ENCODE measurements around the gene RNF10. TPM values are rescaled to one million over a fixed set of nuclear protein-coding genes. Genes with fewer than 3 reads are reported as not detected.

Gene RNF10
- total and polyA plus RNA-seq, 3 donors from 2014 or later = 307 to 370 (median 340) TPM

GRCh38 chr12:120554678-120555077 lies 20.5 kb downstream of the RNF10 start:
- H3K27ac ChIP-seq = no peak overlapping the region
- no peaks in the 10 kb centered on the region for H3K27me3 ChIP-seq
- no peak for DNase-seq
- no peak overlapping the region for H3K4me3 ChIP-seq
- H3K4me1 ChIP-seq = peaks cover 7% of the 10 kb centered on the region
- 80 to 94% methylated on average over 1 of the region's 1 CpG for WGBS, 2 donors
- H3K36me3 ChIP-seq (ENCODE audit: low read depth, missing control alignments) = no peaks in the 10 kb centered on the region
- intact Hi-C loops (cut with DNase I; ENCODE audit: low total_unique reads) = no loop called here
- TF ChIP-seq POLR2A (IDR thresholded peaks at IDR 0.05) = no peak
- no peaks in the 10 kb centered on the region for H3K9me3 ChIP-seq

GRCh38 chr12:120557589-120557988 lies 23.4 kb downstream of the RNF10 start:
- TF ChIP-seq CTCF (IDR thresholded peaks at IDR 0.05) = no peak
- no peak for TF ChIP-seq POLR2A (IDR thresholded peaks at IDR 0.05)
- Histone ChIP-seq H3K9me3 (no peaks in the 10 kb centered on the region), H3K4me3 (no peak overlapping the region), H3K27ac (no peak overlapping the region), H3K36me3 (ENCODE audit: low read depth, missing control alignments) (no peaks in the 10 kb centered on the region), H3K4me1 (no peaks in the 10 kb centered on the region), H3K27me3 (no peaks in the 10 kb centered on the region)
- no peak for DNase-seq
- intact Hi-C loops (cut with DNase I; ENCODE audit: low total_unique reads) = no loop called here
- WGBS, 2 donors = 91 to 92% methylated on average over 2 of the region's 2 CpGs

GRCh38 chr12:120562906-120563305 lies 28.8 kb downstream of the RNF10 start:
- H3K4me1 ChIP-seq = no peaks in the 10 kb centered on the region
- no peaks in the 10 kb centered on the region for H3K9me3 ChIP-seq
- TF ChIP-seq CTCF (IDR thresholded peaks at IDR 0.05) (no peak), POLR2A (IDR thresholded peaks at IDR 0.05) (no peak)
- H3K4me3 ChIP-seq = no peak overlapping the region
- H3K27ac ChIP-seq = no peak overlapping the region
- 49 to 75% methylated on average over 6 to 8 of the region's 8 CpGs for WGBS, 2 donors
- intact Hi-C loops (cut with DNase I; ENCODE audit: low total_unique reads) = no loop called here
- DNase-seq = no peak
- H3K27me3 ChIP-seq = no peaks in the 10 kb centered on the region
- no peaks in the 10 kb centered on the region for H3K36me3 ChIP-seq (ENCODE audit: low read depth, missing control alignments)

- WGBS, 2 donors = 91 to 93% methylated on average over 10 to 11 of the region's 11 CpGs
- intact Hi-C loops (cut with DNase I; ENCODE audit: low total_unique reads) = no loop called here
These were observed 29.3 kb downstream of the RNF10 start for GRCh38 chr12:120563495-120563894.

GRCh38 chr12:120571299-120571698 lies 37.1 kb downstream of the RNF10 start:
- H3K4me3 ChIP-seq = no peak overlapping the region
- H3K4me1 ChIP-seq = peaks cover 19% of the 10 kb centered on the region
- H3K9me3 ChIP-seq = no peaks in the 10 kb centered on the region
- no peak for TF ChIP-seq CTCF (IDR thresholded peaks at IDR 0.05)
- TF ChIP-seq POLR2A (IDR thresholded peaks at IDR 0.05) = no peak
- WGBS, 2 donors = 62 to 73% methylated on average over 5 of the region's 5 CpGs
- DNase-seq = no peak
- H3K27me3 ChIP-seq = no peaks in the 10 kb centered on the region
- intact Hi-C loops (cut with DNase I; ENCODE audit: low total_unique reads) = no loop called here
- peaks cover 4% of the 10 kb centered on the region for H3K36me3 ChIP-seq (ENCODE audit: low read depth, missing control alignments)
- no peak overlapping the region for H3K27ac ChIP-seq

More at GRCh38 chr12:120563495-120563894, 29.3 kb downstream of the RNF10 start:
- no peak for DNase-seq
- Histone ChIP-seq H3K4me1 (no peaks in the 10 kb centered on the region), H3K27ac (no peak overlapping the region), H3K4me3 (no peak overlapping the region), H3K9me3 (no peaks in the 10 kb centered on the region), H3K27me3 (no peaks in the 10 kb centered on the region), H3K36me3 (ENCODE audit: low read depth, missing control alignments) (no peaks in the 10 kb centered on the region)
- TF ChIP-seq POLR2A (IDR thresholded peaks at IDR 0.05) = no peak
- TF ChIP-seq CTCF (IDR thresholded peaks at IDR 0.05) = no peak
